Astrocyte of the spinal cord (primary cell): ENCODE measurements around the gene LLGL2.

Experiments used
- DNase-seq: peaks from one replicate; pipeline ENCODE4 v3.0.0; 2011; ENCODE audit warnings: low read depth, low spot score
- H3K4me3 ChIP-seq: 2 replicates; pipeline ENCODE4 v1.5.1; 2011; ENCODE audit warnings: low read depth, mild to moderate bottlenecking, low read length, moderate library complexity
- CTCF ChIP-seq: IDR thresholded peaks from 2 replicates; pipeline ENCODE4 v1.5.1; 2012; ENCODE audit warnings: low read depth, mild to moderate bottlenecking, low read length, inconsistent platforms
- in situ Hi-C: cut with HindIII; loops from 2 replicates; pipeline ENCODE4 v1.10.0; 2017; ENCODE audit warnings: low sequenced_read_pairs

LLGL2 gene

GRCh38 chr17:75504347-75505151 is 20.9 kb upstream of the LLGL2 start:
- in situ Hi-C loops, result no loop called here
- TF ChIP-seq CTCF, result peak; percentile 71
- no peak for DNase-seq
- no peak overlapping the region for H3K4me3 ChIP-seq

DNA sequence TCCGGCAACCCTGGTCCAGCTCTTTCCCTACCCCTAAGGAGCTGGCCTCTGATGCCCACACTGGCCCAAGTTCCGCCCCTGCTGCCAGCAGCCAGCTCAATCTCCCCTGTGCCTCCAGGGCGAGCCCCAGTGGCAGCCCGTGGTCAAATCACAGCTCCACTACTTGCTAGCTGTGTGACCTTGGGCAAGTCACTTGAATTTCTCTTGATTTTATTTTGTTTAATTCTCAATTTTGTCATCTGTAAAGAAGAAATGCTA is 20.4 kb upstream of the LLGL2 start:
- no peak for DNase-seq
- no peak overlapping the region for H3K4me3 ChIP-seq
- in situ Hi-C loops, result no loop called here
- no peak for TF ChIP-seq CTCF

DNA sequence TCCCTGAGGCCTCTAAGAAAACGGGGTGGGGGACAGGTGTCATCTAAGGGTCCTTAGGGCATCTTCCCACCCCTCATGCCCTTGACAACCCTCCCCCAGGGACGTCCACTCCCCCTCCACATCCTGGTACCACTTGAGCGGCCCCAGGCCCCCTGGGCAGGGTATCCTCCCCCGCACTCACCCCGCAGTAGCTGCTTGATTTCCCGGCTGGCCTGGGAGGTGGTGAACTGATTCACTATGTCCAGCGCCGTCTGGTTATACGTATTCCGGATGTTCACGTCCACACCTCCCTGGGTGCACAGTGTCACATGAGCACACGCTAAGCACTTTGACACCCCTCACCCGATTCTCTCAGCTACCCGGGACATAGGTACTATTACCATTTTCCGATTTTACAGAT is 19.9 kb upstream of the LLGL2 start:
- H3K4me3 ChIP-seq, result no peak overlapping the region
- no peak for TF ChIP-seq CTCF
- DNase-seq, result no peak
- in situ Hi-C loops, result no loop called here

- no peak for TF ChIP-seq CTCF
- DNase-seq, result no peak
- in situ Hi-C loops, result no loop called here
- no peak overlapping the region for H3K4me3 ChIP-seq
Observed at GRCh38 chr17:75506134-75506533, 19.4 kb upstream of the LLGL2 start.

- no peak for DNase-seq
- no peak for TF ChIP-seq CTCF
- in situ Hi-C loops, result no loop called here
- no peak overlapping the region for H3K4me3 ChIP-seq
Observed at GRCh38 chr17:75506888-75507287, 18.6 kb upstream of the LLGL2 start.

DNA sequence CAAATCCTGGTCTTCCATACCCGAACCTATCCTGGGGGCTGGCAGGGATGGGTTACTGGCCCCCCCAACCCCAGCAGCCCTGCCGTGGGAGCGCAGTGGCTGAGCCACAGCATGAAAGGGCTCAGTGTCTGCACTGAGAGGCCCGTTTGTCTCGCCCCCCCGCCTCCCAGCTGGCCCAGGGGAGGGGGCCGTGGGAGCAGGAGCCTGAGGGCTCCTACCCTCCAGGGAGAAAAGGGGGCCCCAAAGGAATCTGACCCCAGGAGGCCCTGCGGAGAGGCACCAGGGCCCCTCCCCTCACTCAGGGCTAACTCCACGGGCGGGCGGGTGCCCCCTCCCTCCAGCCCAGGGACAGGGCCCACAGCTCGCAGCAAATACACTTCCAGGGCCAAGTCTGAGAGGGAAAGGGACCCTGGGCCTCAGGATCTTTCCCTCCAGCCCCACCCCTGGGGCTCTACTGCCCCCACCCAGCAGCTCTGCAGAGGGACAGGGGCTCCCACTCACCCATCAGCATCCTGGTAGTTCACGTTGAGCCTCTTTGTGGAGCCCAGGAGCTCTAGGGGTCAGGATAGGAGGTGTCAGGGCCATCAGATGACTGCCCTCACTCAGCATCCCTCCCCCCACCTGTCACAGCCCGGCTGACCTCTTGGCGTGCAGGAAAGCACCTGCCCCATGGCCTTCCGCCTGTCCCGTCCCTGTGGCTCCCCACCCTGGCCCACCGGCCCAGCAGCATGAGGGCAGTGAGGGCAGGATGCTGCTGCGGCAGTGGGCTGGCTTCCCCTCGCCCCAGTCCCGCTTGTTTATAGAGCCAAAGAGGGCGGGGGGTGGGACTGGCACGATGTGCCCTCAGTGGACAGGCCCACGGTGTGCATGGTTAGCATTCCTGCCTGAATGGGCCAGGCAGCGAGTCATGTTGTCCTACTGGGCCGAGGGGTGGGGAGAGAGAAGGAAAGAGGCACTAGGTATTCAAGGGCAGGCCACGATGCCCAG is 17.5 kb upstream of the LLGL2 start:
- no peak overlapping the region for H3K4me3 ChIP-seq
- in situ Hi-C loops, result no loop called here
- TF ChIP-seq CTCF, result no peak
- no peak for DNase-seq
